Fibroblast of mammary gland (primary cell): Measurements from ENCODE around the gene POTEH.
"Not testable (repeated sequence)": the region's sequence is repeated elsewhere in the genome, so short reads cannot be mapped to it uniquely, and the experiment has no call there.

Experiments
- DNase-seq: peaks from one replicate; pipeline ENCODE4 v3.0.0-alpha.2; 2010; ENCODE audit warnings: low read depth
- H3K4me3 ChIP-seq: 2 replicates; pipeline ENCODE4 v1.5.1; 2011; ENCODE audit warnings: low read depth, mild to moderate bottlenecking, low read length, moderate library complexity; ENCODE audit not compliant: control insufficient read depth

The POTEH gene

GRCh38 chr22:15729209-15729917 lies 39.5 kb downstream of the POTEH start:
- H3K4me3 ChIP-seq, DNase-seq: not testable (repeated sequence)

- DNase-seq, H3K4me3 ChIP-seq: not testable (repeated sequence)
Measured at GRCh38 chr22:15731023-15731422, 41.2 kb downstream of the POTEH start.

- H3K4me3 ChIP-seq, DNase-seq: not testable (repeated sequence)
Measured at GRCh38 chr22:15734411-15734810, 44.6 kb downstream of the POTEH start.

GRCh38 chr22:15738157-15738908 lies 48.5 kb downstream of the POTEH start:
- DNase-seq = not testable (repeated sequence)

GRCh38 chr22:15738909-15739391 lies 49.1 kb downstream of the POTEH start:
- DNase-seq, H3K4me3 ChIP-seq: not testable (repeated sequence)

More at GRCh38 chr22:15738157-15738908, 48.5 kb downstream of the POTEH start:
- H3K4me3 ChIP-seq = not testable (repeated sequence)

DNA sequence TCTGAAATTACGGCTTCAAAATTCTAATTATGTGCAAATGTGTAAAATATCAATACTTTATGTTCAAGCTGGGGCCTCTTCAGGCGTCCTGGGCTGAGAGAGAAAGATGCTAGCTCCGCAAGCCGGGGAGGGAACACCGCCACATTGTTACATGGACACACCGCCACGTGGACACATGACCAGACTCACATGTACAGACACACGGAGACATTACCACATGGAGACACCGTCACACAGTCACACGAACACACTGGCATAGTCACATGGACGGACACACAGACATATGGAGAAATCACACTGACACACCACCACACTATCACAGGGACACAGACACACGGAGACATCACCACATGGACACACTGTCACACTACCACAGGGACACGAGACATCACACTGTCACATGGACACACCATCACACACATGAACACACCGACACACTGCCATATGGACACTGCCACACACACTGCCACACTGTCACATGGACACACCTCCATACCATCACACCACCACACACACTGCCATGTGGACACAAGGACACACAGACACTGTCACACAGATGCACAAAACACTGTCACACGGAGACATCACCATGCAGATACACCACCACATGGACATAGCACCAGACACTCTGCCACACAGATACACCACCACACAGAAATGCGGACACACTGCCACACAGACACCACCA lies 58.0 kb downstream of the POTEH start:
- not testable (repeated sequence) for H3K4me3 ChIP-seq, DNase-seq

DNA sequence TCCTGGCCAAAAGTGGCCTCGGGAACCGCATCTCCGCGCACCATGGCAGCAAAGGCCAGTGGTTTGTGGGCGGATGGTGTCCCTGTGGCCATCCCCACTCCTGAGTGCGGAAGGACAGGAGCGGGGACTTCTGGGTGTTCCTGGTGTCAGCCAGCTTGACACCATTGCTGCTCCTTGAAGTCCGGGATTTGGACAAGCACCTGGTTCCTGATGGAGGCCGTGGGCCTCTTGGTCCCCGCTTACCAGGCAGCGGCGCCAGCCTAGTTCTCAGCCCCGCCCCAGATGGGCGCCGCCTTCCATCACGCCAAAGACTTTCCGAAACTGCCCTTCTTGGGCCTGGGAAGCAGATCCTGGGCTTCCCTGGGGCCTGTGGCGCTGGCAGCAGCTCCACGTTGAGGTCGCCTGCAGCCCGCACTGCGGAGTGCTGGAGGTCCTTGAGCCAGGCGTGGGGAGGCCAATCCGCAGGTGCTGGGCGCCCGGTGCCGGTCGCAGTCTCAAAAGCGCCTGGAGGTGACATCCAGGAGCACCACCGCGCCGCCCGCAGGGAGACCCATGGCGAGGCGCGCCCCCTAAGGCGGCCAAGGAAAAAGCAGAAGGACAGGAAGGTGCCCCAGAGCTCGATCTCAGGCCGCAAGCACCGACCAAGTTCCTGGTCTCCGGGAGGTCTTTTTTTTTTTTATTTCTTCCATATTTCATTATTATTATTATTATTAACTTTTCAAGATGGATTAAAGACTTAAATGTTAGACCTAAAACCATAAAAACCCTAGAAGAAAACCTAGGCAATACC lies 59.5 kb downstream of the POTEH start:
- not testable (repeated sequence) for H3K4me3 ChIP-seq, DNase-seq

DNA sequence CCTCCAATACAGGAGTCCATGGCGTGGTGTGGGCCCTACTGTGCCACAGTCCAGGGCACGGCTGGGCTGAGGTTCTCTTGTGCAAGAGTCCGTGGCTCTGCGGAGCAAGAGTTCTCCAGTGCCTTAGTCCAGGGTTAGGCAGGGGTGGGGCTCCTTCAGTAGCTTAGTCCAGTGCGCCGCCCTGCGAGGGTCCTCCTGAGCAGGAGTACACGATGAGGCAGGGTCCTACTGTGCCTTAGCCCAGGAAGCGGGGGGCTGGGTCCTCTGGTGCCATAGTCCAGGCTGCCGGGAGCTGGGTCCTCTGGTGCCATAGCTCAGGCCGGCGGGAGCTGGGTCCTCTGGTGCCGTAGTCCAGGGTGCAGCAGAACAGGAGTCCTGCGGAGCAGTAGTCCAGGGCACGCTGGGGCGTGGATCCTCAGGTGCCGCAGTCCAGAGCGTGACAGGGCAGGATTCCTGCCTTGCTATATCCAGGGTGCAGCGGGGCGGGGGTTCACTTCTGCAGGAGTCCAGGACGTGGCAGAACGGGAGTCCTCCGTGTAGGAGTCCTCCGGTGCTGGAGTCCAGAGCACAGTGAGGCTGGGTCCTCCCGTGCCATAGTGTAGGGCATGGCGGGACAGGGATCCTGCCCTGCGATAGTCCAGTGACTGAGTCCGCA lies 69.7 kb downstream of the POTEH start:
- DNase-seq, H3K4me3 ChIP-seq: not testable (repeated sequence)

GRCh38 chr22:15760388-15761150 lies 70.7 kb downstream of the POTEH start:
- DNase-seq = not testable (repeated sequence)

DNA sequence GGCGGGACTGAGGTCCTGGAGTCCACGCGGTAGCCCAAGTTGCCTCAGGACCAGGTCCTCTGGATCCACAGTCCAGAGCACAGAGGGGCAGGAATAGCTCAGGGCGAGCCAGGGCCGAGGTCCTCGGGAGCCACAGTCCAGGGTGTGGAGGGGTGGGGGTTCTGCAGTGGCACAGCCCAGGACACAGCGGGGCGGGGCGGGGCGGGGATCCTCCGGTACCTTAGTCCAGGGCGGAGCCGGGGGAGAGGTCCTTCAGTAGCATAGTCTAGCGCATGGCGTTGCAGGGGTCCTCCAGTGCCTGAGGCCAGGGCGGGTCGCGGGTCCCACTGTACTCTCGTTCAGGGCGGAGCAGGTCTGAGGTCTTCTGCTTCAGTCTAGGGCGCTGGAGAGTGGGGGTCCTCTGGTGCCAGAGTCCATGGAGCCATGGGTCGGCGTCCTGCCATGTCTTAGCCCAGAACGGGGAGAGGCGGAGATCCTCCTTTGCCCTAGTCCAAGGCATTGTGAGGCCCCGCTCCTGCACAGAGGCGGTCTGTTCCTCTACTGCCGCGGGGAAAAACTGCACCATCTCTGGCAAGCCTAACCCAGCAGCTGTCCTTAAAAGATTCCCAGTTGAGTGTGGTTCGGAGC lies 71.4 kb downstream of the POTEH start:
- not testable (repeated sequence) for H3K4me3 ChIP-seq, DNase-seq

More at GRCh38 chr22:15760388-15761150, 70.7 kb downstream of the POTEH start:
- H3K4me3 ChIP-seq = not testable (repeated sequence)

GRCh38 chr22:15763559-15763958 lies 73.7 kb downstream of the POTEH start:
- DNase-seq, H3K4me3 ChIP-seq: not testable (repeated sequence)
